GOT3 (cell line): ENCODE data around the gene SHISAL2A.

ENCODE experiments used
- DNase-seq: peaks from one replicate; lab custom pipeline; 2025; ENCODE audit warnings: mixed read lengths; lab: John Stamatoyannopoulos, UW

Gene SHISAL2A

GRCh38 chr1:52621950-52622349 lies 11.0 kb upstream of the SHISAL2A start:
- DNase-seq = no peak

GRCh38 chr1:52623812-52624211 lies 9.2 kb upstream of the SHISAL2A start:
- DNase-seq = no peak

DNA sequence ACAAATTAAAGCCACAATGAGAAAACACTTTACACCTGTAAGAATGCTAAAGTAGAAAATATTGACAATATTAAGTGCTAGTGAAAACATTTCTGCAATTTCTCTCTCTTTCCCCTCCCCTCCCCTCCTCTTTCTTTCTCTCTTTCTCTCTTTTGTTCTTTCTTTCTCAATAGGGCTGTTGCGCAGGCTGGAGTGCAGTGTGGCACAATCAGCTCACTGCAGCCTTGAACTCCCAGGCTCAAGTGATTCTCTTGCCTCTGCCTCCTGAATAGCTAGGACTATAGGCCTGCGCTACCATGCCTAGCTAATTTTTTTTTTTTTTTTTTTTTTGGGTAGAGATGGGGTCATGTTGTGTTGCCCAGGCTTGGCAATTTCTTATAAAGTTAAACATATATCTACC lies 5.9 kb upstream of the SHISAL2A start:
- DNase-seq = no peak

DNA sequence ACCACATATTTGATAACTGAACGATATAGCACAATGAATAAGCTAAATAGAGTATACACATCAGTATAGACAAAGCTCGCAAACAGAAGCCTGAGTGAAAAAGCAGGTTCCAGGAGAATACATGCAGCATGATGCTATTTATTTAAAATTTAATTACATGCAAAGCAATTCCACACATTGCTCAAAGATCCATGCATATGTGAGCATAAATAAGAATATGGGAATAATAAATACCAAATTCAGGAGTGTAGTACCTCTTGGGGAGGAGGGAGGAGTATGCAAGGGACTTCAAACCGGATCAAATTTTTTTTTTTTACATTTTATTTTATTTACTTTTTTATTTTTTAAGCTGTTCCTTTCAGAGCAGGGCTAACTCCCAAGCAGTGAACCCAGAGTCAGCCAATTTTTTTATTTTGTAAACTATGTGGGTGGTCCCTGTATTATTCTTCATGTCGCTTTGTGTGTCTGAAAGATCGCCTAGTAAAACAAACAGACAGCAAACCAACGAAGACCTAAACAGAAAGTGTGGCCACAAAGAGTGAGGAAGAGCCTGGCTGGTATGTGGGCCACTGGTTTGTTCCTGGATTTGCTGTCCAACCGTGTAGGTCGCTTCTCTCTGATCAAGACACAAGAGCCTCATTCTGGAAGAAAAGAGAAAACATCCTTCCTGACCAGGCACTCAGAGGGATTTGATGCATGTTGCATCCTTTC lies 4.2 kb upstream of the SHISAL2A start:
- DNase-seq = no peak

- no peak for DNase-seq
These were observed 3.7 kb upstream of the SHISAL2A start for GRCh38 chr1:52629325-52629643.

GRCh38 chr1:52629667-52630066 lies 3.3 kb upstream of the SHISAL2A start:
- DNase-seq = no peak

DNA sequence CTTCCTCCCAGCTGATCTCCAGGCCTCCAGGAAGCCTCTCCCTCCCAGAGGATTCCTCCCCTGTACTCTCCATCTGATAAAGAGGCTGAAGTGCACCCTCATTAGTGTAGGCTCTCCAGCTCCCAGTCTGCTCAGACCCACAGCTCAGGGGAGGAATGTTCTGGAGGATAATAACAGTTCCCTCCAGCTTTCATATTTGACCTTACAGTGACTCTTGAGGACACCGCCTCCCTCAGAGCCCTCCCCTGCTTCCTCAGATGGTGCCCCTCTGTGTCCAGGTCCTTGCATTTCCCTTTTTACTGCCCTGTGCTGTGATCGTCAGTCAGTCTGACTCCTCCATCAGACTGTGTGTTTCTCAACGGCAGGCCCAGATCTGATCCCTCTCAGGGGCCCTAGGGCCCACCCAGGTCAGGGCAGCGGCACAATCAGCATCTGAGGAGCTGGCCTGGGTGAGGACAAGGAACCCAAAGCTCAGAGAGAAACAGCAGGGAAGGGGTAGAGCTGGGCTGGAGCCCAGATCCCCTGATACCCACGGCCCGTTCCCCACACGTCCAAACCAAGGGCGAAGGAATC lies 1.1 kb upstream of the SHISAL2A start:
- DNase-seq = no peak

DNA sequence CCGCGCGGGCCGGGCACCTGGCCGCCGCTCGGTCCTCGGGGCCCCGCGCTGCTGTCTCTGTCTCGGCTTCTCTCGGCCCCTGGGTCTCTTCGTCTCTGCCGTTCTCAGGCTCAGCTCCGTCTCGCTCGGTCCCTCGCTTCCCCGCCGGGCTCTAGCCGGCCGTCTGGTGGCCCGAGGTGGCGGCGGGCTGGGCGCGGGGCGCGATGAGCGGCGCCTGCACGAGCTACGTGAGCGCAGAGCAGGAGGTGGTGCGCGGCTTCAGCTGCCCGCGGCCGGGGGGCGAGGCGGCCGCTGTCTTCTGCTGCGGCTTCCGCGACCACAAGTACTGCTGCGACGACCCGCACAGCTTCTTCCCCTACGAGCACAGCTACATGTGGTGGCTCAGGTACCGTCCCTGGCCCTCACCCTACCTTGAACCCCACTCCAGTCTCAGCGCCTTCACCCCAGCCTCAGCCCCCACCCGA lies 355 bp downstream of the SHISAL2A start:
- DNase-seq = no peak

- DNase-seq = no peak
These were observed 1.1 kb downstream of the SHISAL2A start for GRCh38 chr1:52634111-52634510.

DNA sequence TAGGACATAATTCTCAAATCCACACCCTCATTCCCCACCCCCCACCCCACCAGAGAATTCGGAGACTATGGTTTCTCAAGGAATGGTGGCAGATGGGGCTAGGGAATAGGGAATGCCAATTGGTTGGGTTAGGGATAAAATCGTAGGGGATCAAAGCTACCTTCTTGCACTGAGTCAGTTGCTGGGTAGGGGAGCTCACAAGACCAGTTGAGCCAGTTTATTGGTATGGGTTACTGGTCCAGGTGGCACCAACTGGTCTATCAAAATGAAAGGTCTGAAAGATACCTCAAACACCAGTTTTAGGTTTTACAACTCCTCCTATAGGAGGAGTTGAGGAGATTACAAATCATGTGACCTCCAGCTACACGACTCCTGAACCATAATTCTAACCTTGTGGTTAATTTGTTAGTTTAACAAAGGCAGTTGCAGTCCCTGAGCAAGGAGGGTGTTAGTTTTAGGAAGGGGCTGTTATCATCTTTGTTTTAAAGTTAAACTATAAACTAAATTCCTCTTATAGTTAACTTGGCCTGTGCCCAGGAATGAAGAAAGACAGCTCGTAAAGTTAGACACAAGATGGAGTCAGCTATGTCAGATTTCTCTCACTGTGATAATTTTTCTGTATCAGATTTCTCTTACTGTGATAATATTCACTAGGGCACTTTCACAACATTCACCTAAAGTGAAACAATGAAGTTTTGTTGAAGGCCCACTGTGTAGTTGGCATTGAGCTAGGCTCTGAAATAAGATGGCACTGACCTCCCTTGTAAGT lies 2.5 kb downstream of the SHISAL2A start:
- no peak for DNase-seq

DNA sequence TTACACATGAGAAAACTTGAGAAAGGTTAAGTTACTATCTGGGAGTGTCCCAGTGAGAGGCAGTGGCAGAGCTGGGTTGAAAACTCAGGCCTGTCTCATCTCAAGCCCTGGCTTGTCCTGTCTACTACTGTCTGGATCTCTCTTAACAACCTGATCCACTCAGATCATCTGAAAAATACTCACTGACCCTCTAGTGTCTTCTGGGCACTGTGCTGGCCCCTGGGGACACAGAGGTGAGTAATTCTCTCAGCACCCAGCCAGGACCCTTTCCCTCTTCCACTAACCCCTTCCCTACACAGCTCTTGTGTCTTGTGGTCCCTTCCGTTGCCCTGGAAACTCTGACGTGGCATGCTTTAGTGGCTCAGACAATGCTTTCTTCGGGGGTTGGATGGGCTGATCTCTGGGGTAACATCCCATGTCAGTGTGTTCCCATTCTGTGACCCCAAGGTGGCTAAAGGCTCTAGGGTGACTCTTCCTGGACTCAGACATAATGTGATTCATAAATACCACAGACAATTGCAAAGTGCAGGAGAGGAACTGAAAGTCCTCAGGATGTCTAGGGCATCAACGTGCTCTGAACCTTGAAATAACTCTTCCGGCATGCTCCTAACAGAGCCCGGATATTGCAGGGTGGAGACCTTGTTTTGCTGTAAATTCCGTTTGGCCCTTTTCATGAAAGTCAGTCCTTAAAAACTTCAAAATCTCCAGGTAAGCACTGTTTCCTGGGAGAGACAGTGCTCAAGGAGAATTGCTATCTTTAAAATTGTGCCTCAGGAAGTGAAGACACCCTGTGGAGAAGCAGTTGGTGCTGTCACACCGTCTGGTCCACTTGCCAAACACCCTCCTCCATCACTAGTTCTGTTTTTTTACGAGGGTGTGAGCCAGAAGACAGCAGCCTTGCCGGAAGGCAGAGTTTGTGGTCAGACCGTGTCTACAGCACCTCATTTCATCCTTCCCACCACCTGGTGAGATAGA lies 4.0 kb downstream of the SHISAL2A start:
- no peak for DNase-seq

DNA sequence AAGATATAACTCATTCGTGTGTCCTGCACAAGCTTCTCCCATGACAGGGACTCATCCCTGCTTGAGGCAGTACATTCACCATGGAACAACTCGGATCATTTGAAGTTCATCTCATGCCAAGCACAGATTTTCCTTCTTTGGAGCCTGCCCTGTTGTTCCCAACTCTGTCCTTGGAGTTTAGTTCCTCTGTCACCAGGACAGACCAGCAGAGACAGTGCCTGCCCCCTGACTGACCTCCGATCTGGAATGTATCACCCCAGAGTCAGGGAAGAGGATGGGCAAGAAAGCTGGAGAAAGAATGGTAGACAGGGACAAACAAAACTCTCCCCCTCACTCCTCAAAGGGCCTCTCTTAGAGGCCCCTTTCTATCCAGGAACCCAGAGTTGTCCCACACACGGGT lies 5.0 kb downstream of the SHISAL2A start:
- no peak for DNase-seq

- no peak for DNase-seq
These were observed 7.7 kb downstream of the SHISAL2A start for GRCh38 chr1:52640697-52641096.

DNA sequence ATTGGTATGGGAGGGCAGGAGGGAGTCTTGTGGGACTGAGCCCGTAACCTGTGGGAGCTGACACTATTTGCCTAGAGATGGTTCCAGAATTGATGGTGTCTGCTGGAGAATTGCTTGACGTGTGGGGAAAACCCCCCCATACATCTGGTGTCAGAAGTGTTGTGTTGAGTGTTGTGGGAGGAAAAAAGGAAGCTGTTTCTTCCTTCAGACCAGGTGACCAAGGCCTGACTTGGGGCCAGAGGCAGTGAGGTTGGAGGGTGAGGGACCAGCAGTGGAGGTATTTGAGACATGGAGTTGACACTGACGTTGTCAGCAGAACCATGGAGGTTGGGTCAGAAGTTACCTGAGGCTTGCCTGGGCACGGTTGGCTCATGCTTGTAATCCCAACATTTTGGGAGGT lies 8.3 kb downstream of the SHISAL2A start:
- DNase-seq = no peak

DNA sequence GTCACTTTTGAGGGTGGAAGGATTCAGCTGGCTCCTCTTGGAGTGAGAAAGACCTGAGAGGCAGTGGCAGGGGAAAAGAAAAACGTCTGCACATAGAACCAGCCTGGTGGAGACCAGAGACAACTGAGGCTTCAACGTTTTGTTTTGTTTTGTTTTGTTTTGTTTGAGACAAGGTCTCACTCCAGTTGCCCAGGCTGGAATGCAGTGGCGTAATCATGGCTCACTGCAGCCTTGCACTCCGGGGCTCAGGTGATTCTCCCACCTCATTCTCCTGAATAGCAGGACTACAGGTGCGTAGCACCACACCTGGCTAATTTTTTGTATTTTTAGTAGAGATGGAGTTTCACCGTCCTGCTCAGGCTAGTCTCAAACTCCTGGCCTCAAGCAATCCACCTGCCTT lies 12.3 kb downstream of the SHISAL2A start:
- no peak for DNase-seq

DNA sequence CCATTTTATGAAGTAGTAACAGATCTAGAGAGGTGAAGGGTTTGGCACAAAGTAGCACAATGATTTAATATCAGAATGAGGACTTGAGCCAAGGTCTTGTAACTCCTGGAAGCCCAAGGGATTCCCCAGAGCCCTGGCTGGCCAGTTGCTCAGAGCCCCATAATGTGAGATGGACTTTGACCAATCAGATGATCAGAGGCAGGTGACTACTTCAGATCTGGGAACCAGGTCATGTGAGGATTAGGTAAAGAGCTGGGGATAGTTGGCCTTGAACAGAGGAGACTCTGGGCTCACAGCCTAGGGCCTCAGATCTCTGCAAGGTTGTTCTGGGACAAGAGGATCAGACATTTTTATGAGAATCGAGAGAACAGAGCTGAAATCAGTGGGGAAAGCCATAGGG lies 18.9 kb downstream of the SHISAL2A start:
- no peak for DNase-seq

- no peak for DNase-seq
These were observed 20.4 kb downstream of the SHISAL2A start for GRCh38 chr1:52653207-52653849.

DNA sequence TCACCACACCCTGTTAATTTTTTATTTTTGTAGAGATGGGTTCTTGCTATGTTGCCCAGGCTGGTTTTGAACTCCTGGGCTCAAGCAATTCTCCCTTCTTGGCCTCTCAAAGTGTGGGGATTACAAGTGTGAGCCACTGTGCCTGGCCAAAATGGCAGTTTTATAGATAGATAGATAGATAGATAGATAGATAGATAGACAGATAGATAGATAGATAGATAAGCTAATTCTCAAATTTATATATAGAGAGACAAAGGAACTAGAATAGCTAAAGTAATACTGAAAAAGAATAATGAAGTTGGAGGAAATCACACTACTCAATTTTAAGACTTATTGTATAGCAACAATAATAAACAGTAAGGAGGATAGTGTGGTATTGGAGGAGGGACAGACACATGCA lies 21.1 kb downstream of the SHISAL2A start:
- no peak for DNase-seq

DNA sequence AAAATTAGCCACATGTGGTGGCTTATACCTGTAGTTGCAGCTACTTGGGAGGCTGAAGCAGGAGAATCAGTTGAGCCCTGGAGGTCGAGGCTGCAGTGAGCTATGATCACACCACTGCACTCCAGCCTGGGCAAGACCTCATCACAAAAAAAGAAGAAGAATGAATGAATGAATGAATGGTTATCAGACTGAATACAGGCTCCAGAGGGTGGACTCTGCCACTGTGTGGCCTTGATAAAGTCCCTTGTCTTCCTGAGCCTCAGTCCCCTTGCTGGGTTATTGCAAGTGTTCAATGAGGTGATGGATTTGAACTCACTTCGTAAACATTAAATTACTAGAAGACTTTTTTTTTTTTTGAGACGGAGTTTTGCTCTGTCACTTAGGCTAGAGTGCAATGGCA lies 24.7 kb downstream of the SHISAL2A start:
- no peak for DNase-seq

GRCh38 chr1:52658795-52659194 lies 25.8 kb downstream of the SHISAL2A start:
- no peak for DNase-seq

GRCh38 chr1:52659356-52659755 lies 26.4 kb downstream of the SHISAL2A start:
- no peak for DNase-seq
